DOHH2 (cell line): Measurements from ENCODE around the gene CIAO2A.
"Not testable (repeated sequence)": the region's sequence is repeated elsewhere in the genome, so short reads cannot be mapped to it uniquely, and the experiment has no call there.

Experiments
- H3F3A ChIP-seq: fragments of 200-600 bp; sonication (generic), shearing (Covaris generic); 2 replicates; pipeline ENCODE4 v1.6.0; 2016; ENCODE audit warnings: antibody characterized with exemption, mild to moderate bottlenecking; ENCODE audit not compliant: control insufficient read depth, insufficient read depth
- H3K27ac ChIP-seq: fragments of 200-600 bp; sonication (generic); 2 replicates; pipeline ENCODE4 v1.5.1; 2014; ENCODE audit warnings: low read depth, mild to moderate bottlenecking, low read length, moderate library complexity
- H3K27me3 ChIP-seq: fragments of 200-600 bp; sonication (generic); 2 replicates; pipeline ENCODE4 v1.6.1; 2014; ENCODE audit warnings: mild to moderate bottlenecking, low read length, mixed read lengths; ENCODE audit not compliant: control insufficient read depth
- H3K36me3 ChIP-seq: fragments of 200-600 bp; sonication (generic); 2 replicates; pipeline ENCODE4 v1.6.1; 2014; ENCODE audit warnings: mild to moderate bottlenecking, low read length, moderate library complexity, mixed read lengths; ENCODE audit not compliant: control insufficient read depth
- H3K4me1 ChIP-seq: fragments of 200-600 bp; sonication (generic); 2 replicates; pipeline ENCODE4 v1.6.1; 2014; ENCODE audit warnings: mild to moderate bottlenecking, low read length, mixed read lengths; ENCODE audit not compliant: control insufficient read depth
- H3K4me2 ChIP-seq: fragments of 200-600 bp; sonication (generic); 2 replicates; pipeline ENCODE4 v1.6.0; 2014; ENCODE audit warnings: mild to moderate bottlenecking, low read length, moderate library complexity
- H3K4me3 ChIP-seq: fragments of 200-600 bp; sonication (generic); 2 replicates; pipeline ENCODE4 v1.5.1; 2014; ENCODE audit warnings: mild to moderate bottlenecking, low read length, mixed read lengths
- H3K79me2 ChIP-seq: fragments of 200-600 bp; sonication (generic); 2 replicates; pipeline ENCODE4 v1.6.1; 2014; ENCODE audit warnings: mild to moderate bottlenecking, low read length, mixed read lengths; ENCODE audit not compliant: control insufficient read depth
- H3K9me2 ChIP-seq: fragments of 200-600 bp; sonication (generic); replicated peaks from 2 replicates; pipeline ENCODE4 v1.6.1; 2014; ENCODE audit warnings: mild to moderate bottlenecking, low read length, mixed read lengths; ENCODE audit not compliant: control insufficient read depth
- H3K9me3 ChIP-seq: fragments of 200-600 bp; sonication (generic); 2 replicates; pipeline ENCODE4 v1.6.1; 2014; ENCODE audit warnings: antibody characterized with exemption, low read length, mixed read lengths; ENCODE audit not compliant: control insufficient read depth, insufficient read depth
- H4K20me1 ChIP-seq: fragments of 200-600 bp; sonication (generic); 2 replicates; pipeline ENCODE4 v1.6.0; 2014; ENCODE audit warnings: low read depth, mild to moderate bottlenecking, antibody characterized with exemption, low read length, moderate library complexity; ENCODE audit not compliant: control insufficient read depth, insufficient read depth
- EZH2phosphoT487 ChIP-seq: fragments of 200-600 bp; sonication (generic); IDR thresholded peaks from 2 replicates; pipeline ENCODE4 v1.6.1; 2017; ENCODE audit warnings: borderline replicate concordance, mild to moderate bottlenecking, antibody characterized with exemption, low read length, moderate library complexity, mixed read lengths
- TF ChIP-seq, protein P1 (sequence below): fragments of 200-600 bp; sonication (generic); IDR thresholded peaks from one replicate; pipeline ENCODE4 v1.5.1; 2014; ENCODE audit warnings: antibody characterized with exemption, mild to moderate bottlenecking, low read depth, low read length; ENCODE audit not compliant: poor library complexity, severe bottlenecking

The CIAO2A gene

DNA sequence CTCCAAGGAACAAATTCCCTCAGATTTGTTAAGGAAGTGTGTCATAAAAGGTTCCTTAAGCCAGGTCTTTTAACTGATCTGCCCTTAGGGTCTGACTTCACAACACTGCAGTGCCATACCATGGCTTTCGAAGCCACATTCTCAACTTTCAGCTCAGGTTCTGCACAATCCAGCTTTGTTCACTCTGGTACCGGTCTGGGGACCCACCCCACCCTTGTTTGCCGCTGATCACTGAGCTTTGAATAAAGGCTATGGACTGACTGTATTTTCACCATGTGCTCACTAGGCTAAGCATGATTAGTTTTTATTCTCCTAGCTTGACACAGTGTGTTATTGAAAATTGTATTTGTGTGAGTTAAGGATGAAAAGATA, 18.0 kb upstream of the CIAO2A start:
- Histone ChIP-seq H3K79me2 (peaks cover 61% of the 10 kb centered on the region), H3K9me3 (no peaks in the 10 kb centered on the region), H3K27ac (no peak overlapping the region), H3F3A (no peaks in the 10 kb centered on the region), H3K4me1 (peaks cover 22% of the 10 kb centered on the region), H3K9me2 (no peaks in the 10 kb centered on the region), H3K36me3 (peaks cover 53% of the 10 kb centered on the region), H4K20me1 (peaks cover 12% of the 10 kb centered on the region), H3K4me2 (no peak overlapping the region; the same call in 1 of the 2 replicates), H3K27me3 (no peaks in the 10 kb centered on the region), H3K4me3 (no peak overlapping the region)
- TF ChIP-seq, protein P1, sequence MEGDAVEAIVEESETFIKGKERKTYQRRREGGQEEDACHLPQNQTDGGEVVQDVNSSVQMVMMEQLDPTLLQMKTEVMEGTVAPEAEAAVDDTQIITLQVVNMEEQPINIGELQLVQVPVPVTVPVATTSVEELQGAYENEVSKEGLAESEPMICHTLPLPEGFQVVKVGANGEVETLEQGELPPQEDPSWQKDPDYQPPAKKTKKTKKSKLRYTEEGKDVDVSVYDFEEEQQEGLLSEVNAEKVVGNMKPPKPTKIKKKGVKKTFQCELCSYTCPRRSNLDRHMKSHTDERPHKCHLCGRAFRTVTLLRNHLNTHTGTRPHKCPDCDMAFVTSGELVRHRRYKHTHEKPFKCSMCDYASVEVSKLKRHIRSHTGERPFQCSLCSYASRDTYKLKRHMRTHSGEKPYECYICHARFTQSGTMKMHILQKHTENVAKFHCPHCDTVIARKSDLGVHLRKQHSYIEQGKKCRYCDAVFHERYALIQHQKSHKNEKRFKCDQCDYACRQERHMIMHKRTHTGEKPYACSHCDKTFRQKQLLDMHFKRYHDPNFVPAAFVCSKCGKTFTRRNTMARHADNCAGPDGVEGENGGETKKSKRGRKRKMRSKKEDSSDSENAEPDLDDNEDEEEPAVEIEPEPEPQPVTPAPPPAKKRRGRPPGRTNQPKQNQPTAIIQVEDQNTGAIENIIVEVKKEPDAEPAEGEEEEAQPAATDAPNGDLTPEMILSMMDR, result no peak

DNA sequence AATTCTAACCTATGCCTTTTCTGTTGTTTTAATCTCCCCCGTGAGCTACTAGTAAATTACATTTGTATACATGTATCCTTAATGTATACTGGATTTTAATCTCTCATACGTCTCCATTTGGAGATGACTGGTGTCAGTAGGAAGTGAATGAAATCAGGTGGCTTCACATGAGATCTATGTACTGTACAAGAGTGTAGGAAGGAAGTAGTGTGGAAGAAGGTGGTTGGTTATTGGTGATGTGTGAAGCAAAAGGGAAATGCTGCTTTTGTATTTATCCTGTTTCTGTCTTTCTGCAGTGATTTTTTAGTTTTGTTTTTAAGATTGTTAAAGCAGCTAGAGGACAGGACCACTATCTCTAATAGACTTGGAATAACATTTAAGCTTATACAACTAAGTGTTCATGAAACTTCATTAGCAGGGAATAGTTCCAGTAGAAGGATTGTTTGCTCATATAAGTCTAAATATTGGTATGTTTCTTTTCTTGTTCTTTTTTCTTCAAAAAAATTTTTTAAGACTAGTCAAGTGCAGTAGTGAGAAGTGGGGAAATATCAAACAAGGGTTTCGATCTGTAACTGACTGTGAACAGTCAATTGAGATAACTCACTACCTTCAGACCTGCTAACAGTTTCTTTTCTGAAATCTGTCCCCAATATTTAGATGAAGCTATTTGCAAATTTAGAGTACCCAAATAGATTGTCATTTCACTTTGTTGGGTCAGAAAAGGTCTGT, 17.5 kb upstream of the CIAO2A start:
- H3K79me2 ChIP-seq, result peaks cover 66% of the 10 kb centered on the region
- peak overlapping the region; percentile 15 for H3K4me3 ChIP-seq

DNA sequence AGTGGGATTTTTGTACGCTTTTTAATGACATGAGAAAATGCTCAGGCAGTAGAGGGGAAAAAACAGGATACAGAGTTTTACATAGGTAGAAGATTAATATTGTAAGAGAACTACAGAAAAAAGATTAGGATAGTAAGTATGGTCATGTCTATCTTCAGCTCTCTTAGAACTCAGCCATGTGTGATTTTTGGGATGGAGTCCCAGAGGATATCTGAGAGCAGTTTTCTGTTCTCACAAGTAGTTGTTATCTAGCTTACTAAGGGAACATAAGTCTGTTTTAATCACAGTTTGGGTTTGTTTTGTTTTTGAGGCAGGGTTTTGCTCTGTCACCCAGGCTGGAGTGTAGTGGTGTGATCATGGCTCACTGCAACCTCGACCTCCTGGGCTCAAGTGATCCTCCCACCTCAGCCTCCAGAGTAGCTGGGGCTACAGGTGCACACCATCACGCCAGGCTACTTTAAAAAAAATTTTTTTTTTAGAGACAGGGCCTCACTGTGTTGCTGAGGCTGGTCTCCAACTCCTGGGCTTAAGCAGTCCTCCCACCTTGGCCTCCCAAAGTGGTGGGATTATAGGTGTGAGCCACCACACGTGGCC, 16.6 kb upstream of the CIAO2A start:
- not testable (repeated sequence) for H3F3A ChIP-seq, H3K9me2 ChIP-seq, H3K27ac ChIP-seq, H3K27me3 ChIP-seq, H3K9me3 ChIP-seq
- Histone ChIP-seq H4K20me1 (peaks cover 17% of the 10 kb centered on the region), H3K79me2 (peaks cover 74% of the 10 kb centered on the region), H3K4me1 (peaks cover 22% of the 10 kb centered on the region), H3K4me3 (peak overlapping the region; percentile 15), H3K36me3 (peaks cover 39% of the 10 kb centered on the region), H3K4me2 (peak overlapping the region; percentile 49)

More for the DNA sequence above, 17.5 kb upstream of the CIAO2A start:
- H3K36me3 ChIP-seq, result peaks cover 47% of the 10 kb centered on the region
- H3K4me1 ChIP-seq, result peaks cover 22% of the 10 kb centered on the region
- no peak for TF ChIP-seq EZH2phosphoT487
- TF ChIP-seq, protein P1, result no peak
- no peaks in the 10 kb centered on the region for H3K27me3 ChIP-seq
- no peaks in the 10 kb centered on the region for H3K9me3 ChIP-seq
- H3K9me2 ChIP-seq, result no peaks in the 10 kb centered on the region
- H3F3A ChIP-seq, result no peaks in the 10 kb centered on the region
- peak overlapping the region; percentile 49 for H3K4me2 ChIP-seq
- H4K20me1 ChIP-seq, result peaks cover 17% of the 10 kb centered on the region
- H3K27ac ChIP-seq, result peak overlapping the region; percentile 3; the same call in 1 of the 2 replicates

DNA sequence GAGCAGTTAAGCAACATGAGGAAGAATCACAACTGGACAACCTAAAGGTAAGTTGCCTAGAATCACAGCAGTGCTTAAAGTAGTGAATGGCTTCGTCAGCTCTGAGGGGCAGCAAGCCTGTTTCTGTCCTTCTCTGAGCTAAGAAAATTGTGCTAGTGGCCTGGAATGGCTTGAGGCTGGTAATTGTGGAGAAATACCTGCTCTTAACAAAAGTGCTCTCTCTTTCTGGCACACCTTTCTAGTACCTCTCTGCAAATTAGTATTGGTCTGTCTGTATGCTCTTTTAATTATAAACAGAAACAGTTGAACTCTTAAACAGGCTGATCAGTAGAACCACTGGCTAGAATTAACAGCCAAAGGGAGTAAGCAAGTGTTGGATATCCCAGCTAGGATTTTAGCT, 13.7 kb upstream of the CIAO2A start:
- Histone ChIP-seq H3K36me3 (peaks cover 12% of the 10 kb centered on the region), H3K27ac (no peak overlapping the region), H3K79me2 (peaks cover 95% of the 10 kb centered on the region), H3K4me1 (peaks cover 22% of the 10 kb centered on the region), H3K4me3 (no peak overlapping the region), H4K20me1 (peaks cover 25% of the 10 kb centered on the region), H3K4me2 (no peak overlapping the region), H3K27me3 (no peaks in the 10 kb centered on the region), H3K9me2 (no peaks in the 10 kb centered on the region), H3F3A (no peaks in the 10 kb centered on the region), H3K9me3 (no peaks in the 10 kb centered on the region)
- TF ChIP-seq EZH2phosphoT487, result no peak
- TF ChIP-seq, protein P1, result no peak
